Spleen (tissue), 11 donors: Measurements from ENCODE around the gene SLC15A5. TPM values are rescaled to one million over a fixed set of nuclear protein-coding genes. Genes with fewer than 3 reads are reported as not detected.

Experiments
- DNase-seq: peaks from one replicate; pipeline ENCODE4 v3.0.0-alpha.2; 2020
- H3K27ac ChIP-seq, 8 donors: fragments of 200-600 bp; sonication (generic) in 7 of 8; 1 replicate in 4 of 8; 2 replicates in 4 of 8; pipeline versions ENCODE4 v1.5.0 to v1.8.0; 2016 to 2021; ENCODE audit warnings: inconsistent platforms in 4 of 8, mild to moderate bottlenecking in 4 of 8, moderate library complexity in 1 of 8
- H3K27me3 ChIP-seq, 7 donors: fragments of 200-600 bp; sonication (generic) in 6 of 7; replicated peaks in 1 of 7; 1 replicate in 4 of 7; 2 replicates in 3 of 7; pipeline versions ENCODE4 v1.5.0 to v1.8.0; 2016 to 2021; ENCODE audit warnings: inconsistent platforms in 3 of 7, mild to moderate bottlenecking in 1 of 7
- H3K36me3 ChIP-seq, 6 donors: fragments of 200-600 bp; sonication (generic) in 5 of 6; 1 replicate in 4 of 6; 2 replicates in 2 of 6; pipeline versions ENCODE4 v1.5.0 to v1.8.0; 2016 to 2021; ENCODE audit warnings: inconsistent platforms in 2 of 6
- H3K4me1 ChIP-seq, 6 donors: fragments of 200-600 bp; sonication (generic) in 5 of 6; 1 replicate in 3 of 6; 2 replicates in 3 of 6; pipeline versions ENCODE4 v1.5.0 to v1.8.0; 2016 to 2021; ENCODE audit warnings: inconsistent platforms in 3 of 6
- H3K4me3 ChIP-seq, 8 donors: fragments of 200-600 bp; sonication (generic) in 7 of 8; 1 replicate in 4 of 8; 2 replicates in 4 of 8; pipeline versions ENCODE4 v1.5.0 to v1.8.0; 2016 to 2021; ENCODE audit warnings: inconsistent platforms in 4 of 8, mild to moderate bottlenecking in 4 of 8, moderate library complexity in 2 of 8
- H3K9me3 ChIP-seq, 8 donors: fragments of 200-600 bp; sonication (generic) in 7 of 8; 1 replicate in 4 of 8; 2 replicates in 4 of 8; pipeline versions ENCODE4 v1.5.0 to v1.8.0; 2016 to 2021; ENCODE audit warnings: inconsistent platforms in 4 of 8
- CTCF ChIP-seq, 11 experiments: fragments of 200-600 bp in 7 of 11; fragments of 450-650 bp in 4 of 11; sonication (generic) in 4 of 11; IDR thresholded peaks in 8 of 11; conservative IDR thresholded peaks in 3 of 11; 1 replicate in 7 of 11; 2 replicates in 4 of 11; pipeline versions ENCODE4 v1.4.0 to v1.8.0; 2016 to 2021; ENCODE audit warnings: antibody characterized with exemption in 11 of 11, inconsistent platforms in 4 of 11, mild to moderate bottlenecking in 1 of 11
- POLR2A ChIP-seq, 3 donors: fragments of 450-650 bp; IDR thresholded peaks; one replicate each; pipeline ENCODE4 v1.5.1; 2017; ENCODE audit warnings: antibody characterized with exemption in 3 of 3, mild to moderate bottlenecking in 1 of 3
- POLR2AphosphoS5 ChIP-seq, 3 donors: sonication (generic); formaldehyde crosslinking; IDR thresholded peaks; one replicate each; pipeline ENCODE4 v1.5.1; 2017; ENCODE audit warnings: antibody characterized with exemption in 3 of 3
- WGBS, 5 donors: extraction: QIAGEN DNeasy Blood & Tissue Kit in 3 of 5; methylation state at CpG; one replicate each; pipeline versions ENCODE4 v1.1.5 to v1.1.7; 2013 to 2018; 5-methylcytosine and 5-hydroxymethylcytosine counted together
- intact Hi-C: fragments of 100-400 bp; cut with DNase I; formaldehyde crosslinking; loops from one replicate; pipeline ENCODE4 v1.15.0; 2023; ENCODE audit warnings: low total_unique reads
- polyA plus RNA-seq, 3 donors: library from polyadenylated mRNA; stranded (reverse); fragments of 200-250 nt; gene quantifications; one replicate each; pipeline ENCODE4 v1.2.1, GENCODE V29; 2013
- total RNA-seq, 7 donors: library from RNA; depleted of rRNA in 3 of 7; stranded (reverse); fragments of >200 nt in 3 of 7; fragmentation: NEBNext Ultra II Directional in 4 of 7; extraction: Animal tissue kit (Norgen Biotek cat#: 25700) in 4 of 7; gene quantifications; one replicate each; pipeline versions ENCODE4 v1.1.0 to v1.2.1, GENCODE V29; 2016 to 2021
- donor health status: healthy with polysubstance abuse.
- donor health status: DM: no; HTN: no; CAD: no; lungs with moderate emphysema.
- donor health status: DM: no; HTN: no; CAD: no.
- donor health status: Bipolar disorder and iron deficiency.
- donor health status: healthy.
- donor health status: DM: no; HTN: no; CAD: no.
- donor health status: DM: yes; HTN: yes; CAD: no.

SLC15A5 gene
- total and polyA plus RNA-seq, 10 donors = not detected

DNA sequence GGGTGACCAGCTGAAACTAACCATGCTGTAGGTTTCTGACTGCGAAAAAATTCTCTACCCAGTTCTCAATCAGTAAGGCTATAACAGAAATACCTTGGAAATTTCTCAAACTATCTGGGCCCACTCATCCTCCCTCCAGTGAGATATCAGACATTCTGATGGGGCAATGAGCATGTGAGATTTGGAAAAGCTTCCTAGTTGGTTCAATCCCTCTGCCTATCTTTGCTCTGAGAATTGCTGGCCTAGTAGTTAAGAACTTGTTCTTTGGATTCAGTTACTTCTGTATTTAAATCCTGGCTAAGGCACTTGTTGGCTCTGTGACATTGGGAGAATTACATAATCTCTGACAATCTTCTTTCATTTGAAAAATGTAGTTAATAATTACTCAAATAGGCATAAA, 119.4 kb downstream of the SLC15A5 start:
- Histone ChIP-seq H3K27ac (no peak overlapping the region), H3K36me3 (no peaks in the 10 kb centered on the region), H3K4me3 (no peak overlapping the region), H3K4me1 (no peaks in the 10 kb centered on the region), H3K27me3 (no peaks in the 10 kb centered on the region), H3K9me3 (no peaks in the 10 kb centered on the region)
- no peak for DNase-seq
- 82 to 97% (median 89%) methylated on average over 1 of the region's 1 CpG for WGBS, 5 donors
- TF ChIP-seq POLR2AphosphoS5 (IDR thresholded peaks at IDR 0.05) (no peak), POLR2A (IDR thresholded peaks at IDR 0.05) (no peak), CTCF (IDR thresholded peaks at IDR 0.05 in 8 of 11, conservative IDR thresholded peaks at IDR 0.05 in 3 of 11) (no peak)
- intact Hi-C loops = no loop called here

DNA sequence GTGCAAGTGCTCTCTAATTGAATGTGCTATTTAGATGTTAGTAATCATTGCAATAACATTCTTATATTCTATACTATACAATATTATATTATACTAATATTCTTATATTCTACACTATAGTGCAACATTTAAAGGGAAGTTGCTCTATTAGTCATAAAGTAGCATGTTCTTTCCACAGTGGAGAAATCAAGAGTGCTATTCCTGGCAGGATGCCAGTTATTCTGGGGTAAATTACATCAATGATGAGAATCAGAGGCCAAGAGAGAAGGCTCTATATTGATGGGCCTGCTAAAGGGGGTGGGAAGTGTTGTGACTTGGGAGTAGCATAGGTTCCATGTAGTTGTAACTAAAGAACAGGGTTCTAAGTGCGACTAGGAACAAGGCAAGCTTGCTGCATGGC, 121.5 kb downstream of the SLC15A5 start:
- Histone ChIP-seq H3K27ac (no peak overlapping the region), H3K36me3 (no peaks in the 10 kb centered on the region), H3K9me3 (no peaks in the 10 kb centered on the region), H3K4me1 (no peaks in the 10 kb centered on the region), H3K4me3 (no peak overlapping the region), H3K27me3 (no peaks in the 10 kb centered on the region)
- intact Hi-C loops = no loop called here
- no peak for TF ChIP-seq CTCF (IDR thresholded peaks at IDR 0.05 in 8 of 11, conservative IDR thresholded peaks at IDR 0.05 in 3 of 11)
- no peak for TF ChIP-seq POLR2AphosphoS5 (IDR thresholded peaks at IDR 0.05)
- no peak for TF ChIP-seq POLR2A (IDR thresholded peaks at IDR 0.05)
- no peak for DNase-seq
- WGBS, 5 donors = 72 to 88% (median 88%) methylated on average over 1 of the region's 1 CpG

DNA sequence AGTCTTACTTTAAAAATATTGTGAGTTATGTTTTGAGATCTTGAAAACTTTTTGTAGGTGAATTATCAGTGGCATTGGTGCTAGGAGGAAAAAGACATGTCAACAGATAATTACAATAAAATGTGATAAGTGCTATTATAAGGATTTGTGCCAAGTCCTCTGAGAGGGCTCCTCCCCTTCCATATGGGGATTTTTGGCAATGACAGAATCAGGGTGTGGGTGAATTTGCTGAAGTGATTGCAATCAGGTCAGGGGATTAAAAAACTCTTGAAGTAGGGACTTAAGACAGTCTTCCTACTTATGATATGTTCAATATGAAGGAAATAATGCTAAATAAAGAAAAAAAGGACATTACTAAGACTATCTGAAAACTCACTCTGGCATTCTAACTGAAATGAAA, 122.5 kb downstream of the SLC15A5 start:
- intact Hi-C loops = no loop called here
- Histone ChIP-seq H3K9me3 (no peaks in the 10 kb centered on the region), H3K27me3 (no peaks in the 10 kb centered on the region), H3K36me3 (no peaks in the 10 kb centered on the region), H3K27ac (no peak overlapping the region), H3K4me3 (no peak overlapping the region), H3K4me1 (no peaks in the 10 kb centered on the region)
- no peak for TF ChIP-seq POLR2A (IDR thresholded peaks at IDR 0.05)
- TF ChIP-seq POLR2AphosphoS5 (IDR thresholded peaks at IDR 0.05) = no peak
- no peak for TF ChIP-seq CTCF (IDR thresholded peaks at IDR 0.05 in 8 of 11, conservative IDR thresholded peaks at IDR 0.05 in 3 of 11)
- DNase-seq = no peak

- Histone ChIP-seq H3K4me1 (no peaks in the 10 kb centered on the region), H3K27ac (no peak overlapping the region), H3K9me3 (no peaks in the 10 kb centered on the region), H3K27me3 (no peaks in the 10 kb centered on the region), H3K36me3 (no peaks in the 10 kb centered on the region), H3K4me3 (no peak overlapping the region)
- no peak for TF ChIP-seq POLR2AphosphoS5 (IDR thresholded peaks at IDR 0.05)
- no peak for TF ChIP-seq CTCF (IDR thresholded peaks at IDR 0.05 in 8 of 11, conservative IDR thresholded peaks at IDR 0.05 in 3 of 11)
- DNase-seq = no peak
- 87 to 94% (median 92%) methylated on average over 6 of the region's 6 CpGs for WGBS, 5 donors
- intact Hi-C loops = no loop called here
Measured at GRCh38 chr12:16152885-16153673, 124.4 kb downstream of the SLC15A5 start.
